A673 (cell line): ENCODE measurements around the gene BNC2. TPM values are rescaled to one million over a fixed set of nuclear protein-coding genes. Genes with fewer than 3 reads are reported as not detected.

ENCODE experiments used
- BruUV-seq: library from RNA; stranded (reverse); fragments of 400-500 nt; replicated peaks from 2 replicates; lab custom pipeline; 2021; lab: Mats Ljungman, UMichigan
- CTCF ChIA-PET: fragments of 300-600 bp; sonication (Branson Sonifier 250); formaldehyde crosslinking; loops from one replicate; lab custom pipeline; 2022; ENCODE audit warnings: antibody characterized with exemption; lab: Charles Lee
- POLR2A ChIA-PET: fragments of 300-600 bp; sonication (Branson Sonifier 250); formaldehyde crosslinking; loops from one replicate; lab custom pipeline; 2022; ENCODE audit warnings: antibody characterized with exemption; ENCODE audit not compliant: low non-redundant PET; lab: Charles Lee
- DNase-seq: peaks from one replicate; pipeline ENCODE4 v3.0.0-alpha.2; 2015; ENCODE audit warnings: low spot score
- H3K27ac ChIP-seq: fragments of 200-600 bp; sonication (generic); 2 replicates; pipeline ENCODE4 v1.5.1; 2016; ENCODE audit warnings: mixed run types, low read depth, mild to moderate bottlenecking, mixed read lengths, antibody characterized with exemption, low read length; ENCODE audit not compliant: poor library complexity, severe bottlenecking
- H3K27me3 ChIP-seq: fragments of 200-600 bp; sonication (generic); replicated peaks from 2 replicates; pipeline ENCODE4 v1.6.1; 2017; ENCODE audit warnings: mixed run types, low read depth, mild to moderate bottlenecking, mixed read lengths, antibody characterized with exemption, low read length; ENCODE audit not compliant: insufficient read depth, poor library complexity
- H3K36me3 ChIP-seq: fragments of 200-600 bp; sonication (generic); 2 replicates; pipeline ENCODE4 v1.6.1; 2016; ENCODE audit warnings: mixed run types, mild to moderate bottlenecking, mixed read lengths, antibody characterized with exemption, low read length; ENCODE audit not compliant: insufficient read depth, poor library complexity, severe bottlenecking
- H3K4me1 ChIP-seq: fragments of 200-600 bp; sonication (generic); 2 replicates; pipeline ENCODE4 v1.6.1; 2017; ENCODE audit warnings: mixed run types, mild to moderate bottlenecking, mixed read lengths, antibody characterized with exemption, low read length; ENCODE audit not compliant: insufficient read depth, poor library complexity, severe bottlenecking
- H3K4me3 ChIP-seq: fragments of 200-600 bp; sonication (generic); 2 replicates; pipeline ENCODE4 v1.5.1; 2016; ENCODE audit warnings: low read depth, mixed run types, mild to moderate bottlenecking, mixed read lengths, low read length; ENCODE audit not compliant: poor library complexity, severe bottlenecking
- H3K9me3 ChIP-seq: fragments of 200-600 bp; sonication (generic); 2 replicates; pipeline ENCODE4 v1.6.1; 2016; ENCODE audit warnings: mixed run types, low read depth, mild to moderate bottlenecking, mixed read lengths, antibody characterized with exemption, low read length; ENCODE audit not compliant: poor library complexity, severe bottlenecking
- EZH2 ChIP-seq: fragments of 200-600 bp; sonication (generic); IDR thresholded peaks from 2 replicates; pipeline ENCODE4 v1.6.1; 2017; ENCODE audit warnings: borderline replicate concordance, low read depth, mild to moderate bottlenecking, mixed read lengths, antibody characterized with exemption, low read length; ENCODE audit not compliant: poor library complexity, severe bottlenecking
- intact Hi-C: fragments of 100-400 bp; cut with micrococcal nuclease; formaldehyde crosslinking; loops from one replicate; pipeline ENCODE4 v1.10.0; 2022; ENCODE audit not compliant: unreplicated experiment
- total RNA-seq: library from RNA; stranded (reverse); gene quantifications from 2 replicates; pipeline ENCODE4 v1.2.3, GENCODE V29; 2021
- TF ChIP-seq, protein P1 (sequence below): fragments of 300-800, 200-600 bp; sonication (generic); conservative IDR thresholded peaks from 2 replicates; pipeline ENCODE4 v1.5.1; 2017; ENCODE audit warnings: low read depth, mild to moderate bottlenecking, antibody characterized with exemption, low read length, moderate library complexity, mixed read lengths

Gene BNC2
- total RNA-seq, 1 experiment from 2014 or later: 0.45 TPM

DNA sequence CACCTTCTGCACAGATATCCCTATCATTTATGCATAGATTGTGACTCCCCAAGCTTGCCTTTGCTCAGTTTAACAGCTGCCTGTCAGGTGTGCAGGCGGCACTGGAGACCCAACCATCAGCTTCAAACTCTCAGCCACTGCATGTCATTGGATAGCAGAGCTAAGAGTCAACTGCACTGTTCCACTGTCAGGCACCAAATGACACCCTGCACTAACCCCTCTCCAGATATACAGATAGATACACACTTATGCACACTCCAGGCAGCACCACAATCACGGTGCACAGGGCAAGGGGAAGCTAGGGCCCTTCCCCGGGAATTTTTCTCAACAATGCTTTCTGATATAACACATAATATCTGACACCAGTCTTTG lies 142.3 kb downstream of the BNC2 start:
- Histone ChIP-seq H3K4me3 (no peak overlapping the region), H3K27me3 (peaks cover 6% of the 10 kb centered on the region), H3K27ac (no peak overlapping the region), H3K36me3 (no peaks in the 10 kb centered on the region), H3K4me1 (no peaks in the 10 kb centered on the region), H3K9me3 (no peaks in the 10 kb centered on the region)
- no peak for DNase-seq
- ChIA-PET CTCF (no interaction called here), POLR2A (no interaction called here)
- TF ChIP-seq, protein P1, sequence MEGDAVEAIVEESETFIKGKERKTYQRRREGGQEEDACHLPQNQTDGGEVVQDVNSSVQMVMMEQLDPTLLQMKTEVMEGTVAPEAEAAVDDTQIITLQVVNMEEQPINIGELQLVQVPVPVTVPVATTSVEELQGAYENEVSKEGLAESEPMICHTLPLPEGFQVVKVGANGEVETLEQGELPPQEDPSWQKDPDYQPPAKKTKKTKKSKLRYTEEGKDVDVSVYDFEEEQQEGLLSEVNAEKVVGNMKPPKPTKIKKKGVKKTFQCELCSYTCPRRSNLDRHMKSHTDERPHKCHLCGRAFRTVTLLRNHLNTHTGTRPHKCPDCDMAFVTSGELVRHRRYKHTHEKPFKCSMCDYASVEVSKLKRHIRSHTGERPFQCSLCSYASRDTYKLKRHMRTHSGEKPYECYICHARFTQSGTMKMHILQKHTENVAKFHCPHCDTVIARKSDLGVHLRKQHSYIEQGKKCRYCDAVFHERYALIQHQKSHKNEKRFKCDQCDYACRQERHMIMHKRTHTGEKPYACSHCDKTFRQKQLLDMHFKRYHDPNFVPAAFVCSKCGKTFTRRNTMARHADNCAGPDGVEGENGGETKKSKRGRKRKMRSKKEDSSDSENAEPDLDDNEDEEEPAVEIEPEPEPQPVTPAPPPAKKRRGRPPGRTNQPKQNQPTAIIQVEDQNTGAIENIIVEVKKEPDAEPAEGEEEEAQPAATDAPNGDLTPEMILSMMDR: no peak
- TF ChIP-seq EZH2: no peak
- intact Hi-C loops: no loop called here
- no TSS peak for BruUV-seq

DNA sequence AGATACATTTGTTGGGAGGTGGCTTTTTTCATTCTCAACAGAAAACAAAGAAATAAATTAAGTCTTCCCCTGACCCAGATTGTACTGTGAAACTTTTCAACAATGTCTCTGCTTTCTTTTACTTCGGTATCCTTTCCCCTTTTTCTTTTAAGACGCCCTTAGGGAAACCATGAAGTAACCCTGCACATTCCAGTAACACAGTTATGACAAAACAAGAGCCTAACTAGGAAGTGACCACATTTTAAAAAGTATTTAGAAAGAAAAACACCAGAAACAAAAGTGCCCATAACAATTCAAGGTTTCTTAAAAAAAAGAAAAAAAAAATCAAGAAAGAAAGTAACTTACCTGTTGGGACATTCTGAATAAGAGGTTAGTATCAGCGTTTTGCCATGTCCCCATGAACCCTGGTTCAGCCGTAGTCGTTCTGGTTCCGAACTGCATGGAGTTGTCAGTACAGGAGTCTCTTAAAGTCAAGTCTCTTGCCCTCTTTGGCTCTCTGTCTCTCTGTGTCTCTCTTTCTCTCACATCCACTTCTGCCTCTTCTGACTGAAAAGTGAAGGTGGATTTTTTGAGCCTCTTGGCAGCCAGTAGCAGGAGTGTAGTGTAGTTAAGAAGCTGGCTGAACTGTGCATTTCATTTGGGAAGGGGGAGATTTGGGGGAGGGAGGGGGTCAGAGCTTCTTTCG lies 142.9 kb downstream of the BNC2 start:
- CTCF ChIA-PET: no interaction called here
- Histone ChIP-seq H3K4me3 (peak overlapping the region; percentile 48), H3K27ac (no peak overlapping the region), H3K9me3 (no peaks in the 10 kb centered on the region), H3K4me1 (no peaks in the 10 kb centered on the region), H3K27me3 (peaks cover 6% of the 10 kb centered on the region), H3K36me3 (no peaks in the 10 kb centered on the region)
- no peak for DNase-seq
- TF ChIP-seq EZH2: no peak
- TF ChIP-seq, protein P1: no peak
- POLR2A ChIA-PET: no interaction called here
- no TSS peak for BruUV-seq
- intact Hi-C loops: no loop called here

- Histone ChIP-seq H3K4me3 (peak overlapping the region; percentile 48), H3K4me1 (no peaks in the 10 kb centered on the region), H3K9me3 (no peaks in the 10 kb centered on the region), H3K27me3 (peaks cover 6% of the 10 kb centered on the region), H3K36me3 (no peaks in the 10 kb centered on the region), H3K27ac (no peak overlapping the region)
- CTCF ChIA-PET: no interaction called here
- TF ChIP-seq, protein P1: no peak
- no peak for TF ChIP-seq EZH2
- POLR2A ChIA-PET: no interaction called here
- DNase-seq: peak; percentile 64
- no TSS peak for BruUV-seq
- intact Hi-C loops: no loop called here
Measured at GRCh38 chr9:16726718-16727451, 143.6 kb downstream of the BNC2 start.
